GM19372 (cell line): ENCODE data around the gene TECPR2.
A peak's percentile ranks its signal among the peaks of the same experiment; 100 is the strongest.

ENCODE experiments used
- ATAC-seq: cut with Tn5 transposase; IDR thresholded peaks from one replicate; pipeline ENCODE4 v1.9.1; 2021; ENCODE audit warnings: mild to moderate bottlenecking, low read depth, moderate library complexity; ENCODE audit not compliant: unreplicated experiment

Gene TECPR2, protein sequence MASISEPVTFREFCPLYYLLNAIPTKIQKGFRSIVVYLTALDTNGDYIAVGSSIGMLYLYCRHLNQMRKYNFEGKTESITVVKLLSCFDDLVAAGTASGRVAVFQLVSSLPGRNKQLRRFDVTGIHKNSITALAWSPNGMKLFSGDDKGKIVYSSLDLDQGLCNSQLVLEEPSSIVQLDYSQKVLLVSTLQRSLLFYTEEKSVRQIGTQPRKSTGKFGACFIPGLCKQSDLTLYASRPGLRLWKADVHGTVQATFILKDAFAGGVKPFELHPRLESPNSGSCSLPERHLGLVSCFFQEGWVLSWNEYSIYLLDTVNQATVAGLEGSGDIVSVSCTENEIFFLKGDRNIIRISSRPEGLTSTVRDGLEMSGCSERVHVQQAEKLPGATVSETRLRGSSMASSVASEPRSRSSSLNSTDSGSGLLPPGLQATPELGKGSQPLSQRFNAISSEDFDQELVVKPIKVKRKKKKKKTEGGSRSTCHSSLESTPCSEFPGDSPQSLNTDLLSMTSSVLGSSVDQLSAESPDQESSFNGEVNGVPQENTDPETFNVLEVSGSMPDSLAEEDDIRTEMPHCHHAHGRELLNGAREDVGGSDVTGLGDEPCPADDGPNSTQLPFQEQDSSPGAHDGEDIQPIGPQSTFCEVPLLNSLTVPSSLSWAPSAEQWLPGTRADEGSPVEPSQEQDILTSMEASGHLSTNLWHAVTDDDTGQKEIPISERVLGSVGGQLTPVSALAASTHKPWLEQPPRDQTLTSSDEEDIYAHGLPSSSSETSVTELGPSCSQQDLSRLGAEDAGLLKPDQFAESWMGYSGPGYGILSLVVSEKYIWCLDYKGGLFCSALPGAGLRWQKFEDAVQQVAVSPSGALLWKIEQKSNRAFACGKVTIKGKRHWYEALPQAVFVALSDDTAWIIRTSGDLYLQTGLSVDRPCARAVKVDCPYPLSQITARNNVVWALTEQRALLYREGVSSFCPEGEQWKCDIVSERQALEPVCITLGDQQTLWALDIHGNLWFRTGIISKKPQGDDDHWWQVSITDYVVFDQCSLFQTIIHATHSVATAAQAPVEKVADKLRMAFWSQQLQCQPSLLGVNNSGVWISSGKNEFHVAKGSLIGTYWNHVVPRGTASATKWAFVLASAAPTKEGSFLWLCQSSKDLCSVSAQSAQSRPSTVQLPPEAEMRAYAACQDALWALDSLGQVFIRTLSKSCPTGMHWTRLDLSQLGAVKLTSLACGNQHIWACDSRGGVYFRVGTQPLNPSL (N-terminal part only)

DNA sequence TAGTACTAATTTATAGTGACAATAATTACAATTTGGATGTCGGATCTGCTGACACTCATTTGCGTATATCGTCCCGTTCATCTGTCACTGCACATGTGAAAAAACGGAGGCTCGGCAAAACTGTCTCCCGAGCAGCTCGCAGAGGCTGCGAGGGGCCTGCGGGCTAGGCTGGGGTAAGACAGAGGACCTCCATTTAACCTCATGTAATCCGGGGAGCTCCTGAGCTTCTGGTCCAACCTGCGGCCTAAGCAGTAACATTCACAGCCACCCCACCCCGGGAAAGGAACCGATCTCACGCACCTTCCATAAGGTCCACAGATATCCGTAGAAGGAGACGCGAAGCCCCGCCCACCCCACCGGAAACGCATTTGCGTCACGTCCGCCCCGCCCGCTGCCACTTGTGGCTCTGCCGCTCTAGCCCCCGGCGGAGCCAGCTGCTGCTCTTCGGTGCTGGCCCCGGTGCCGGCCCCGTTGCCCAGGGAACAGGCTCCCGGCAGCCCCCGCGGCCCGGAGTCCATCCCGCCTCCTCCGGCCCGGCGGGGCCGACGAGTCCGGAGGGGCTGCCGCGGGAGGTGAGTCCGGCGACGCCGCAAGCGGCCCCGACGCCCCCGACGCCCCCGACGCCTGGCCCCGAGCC is at the start of gene TECPR2, which contains the start of gene CINP:
TSS of gene TECPR2 (plus strand) at position 397 of the 637 bp plus-strand sequence. CDS start 13,781 bp downstream, outside the sequence.
TSS of gene CINP (minus strand) at position 346 of the 637 bp plus-strand sequence. CDS start at position 307, 39 bp downstream.
- ATAC-seq: peak; percentile 88

DNA sequence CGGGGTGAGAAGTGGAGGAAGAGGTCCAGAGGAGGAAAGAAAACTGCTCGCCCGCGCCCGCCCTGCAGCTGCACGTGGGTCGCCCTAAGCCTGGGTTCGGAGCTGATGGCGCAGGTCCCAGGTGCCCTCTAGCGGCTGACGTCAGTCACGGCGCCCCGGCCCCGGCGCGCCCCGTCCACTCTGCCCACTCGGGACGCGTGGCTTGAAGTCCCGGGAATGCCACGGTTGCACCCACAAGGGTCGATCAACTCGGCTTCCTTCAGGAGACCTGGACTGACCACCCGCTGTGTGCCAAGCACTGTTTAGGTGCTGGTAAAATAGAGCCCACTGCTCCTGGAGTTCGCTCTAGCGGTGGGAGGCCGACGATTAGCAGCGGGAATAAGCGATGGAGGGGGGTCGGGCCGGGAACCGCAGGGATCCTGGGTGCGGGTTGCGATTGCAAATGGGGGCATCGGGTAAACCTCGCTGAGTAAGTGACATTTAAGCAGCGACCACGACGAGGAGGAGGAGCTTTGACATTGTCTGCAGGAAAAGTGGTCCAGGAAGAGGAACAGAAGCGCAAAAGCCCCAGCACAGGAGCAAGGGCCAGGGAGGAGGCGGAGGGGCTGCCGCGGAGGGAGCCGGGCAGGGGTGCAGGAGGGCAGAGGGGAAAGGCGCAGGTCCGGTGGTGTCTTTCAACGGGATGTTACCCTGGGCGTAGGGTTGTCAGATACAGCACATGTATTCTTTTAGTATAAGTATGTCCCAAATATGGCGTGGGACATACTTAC is 48.3 kb upstream of the TECPR2 start:
- peak; percentile 40 for ATAC-seq

DNA sequence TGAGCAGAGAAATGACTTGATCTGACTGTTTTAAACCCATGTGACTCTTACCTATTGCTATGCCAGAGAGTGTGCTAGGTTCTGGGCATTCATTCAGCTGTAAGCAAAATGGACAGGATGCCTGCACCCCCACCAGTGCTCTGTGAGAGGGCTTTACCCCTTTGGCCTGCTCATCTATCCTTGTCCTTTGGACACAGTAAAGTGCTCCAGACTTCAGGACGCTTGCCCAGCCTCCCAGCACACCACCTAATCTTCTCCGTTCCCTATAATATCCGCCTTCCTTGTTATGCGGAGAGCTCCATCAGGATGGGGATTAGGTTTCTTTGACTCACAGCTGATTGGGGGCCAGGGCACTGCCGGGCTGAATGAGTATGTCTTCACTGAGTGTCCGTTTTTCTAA is 47.6 kb upstream of the TECPR2 start:
- ATAC-seq: no peak

DNA sequence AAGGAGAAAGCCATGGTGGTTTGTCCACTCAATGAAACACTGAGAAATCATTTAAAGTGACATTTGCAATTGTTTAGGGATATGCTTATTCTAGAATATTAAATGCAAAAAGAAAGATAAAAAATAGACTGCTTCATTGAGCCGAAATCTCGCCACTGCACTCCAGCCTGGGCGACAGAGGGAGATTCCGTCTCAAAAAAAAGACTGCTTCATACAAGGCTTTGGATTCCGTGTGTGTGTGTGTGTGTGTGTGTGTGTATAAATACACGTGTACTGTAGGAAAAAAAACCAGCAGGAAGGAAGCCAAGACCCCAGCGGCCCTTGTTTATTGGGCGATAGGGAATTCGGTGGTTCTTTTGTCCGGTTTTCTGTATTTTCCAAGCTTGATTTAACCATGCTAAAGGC is 46.4 kb upstream of the TECPR2 start:
- ATAC-seq: no peak

DNA sequence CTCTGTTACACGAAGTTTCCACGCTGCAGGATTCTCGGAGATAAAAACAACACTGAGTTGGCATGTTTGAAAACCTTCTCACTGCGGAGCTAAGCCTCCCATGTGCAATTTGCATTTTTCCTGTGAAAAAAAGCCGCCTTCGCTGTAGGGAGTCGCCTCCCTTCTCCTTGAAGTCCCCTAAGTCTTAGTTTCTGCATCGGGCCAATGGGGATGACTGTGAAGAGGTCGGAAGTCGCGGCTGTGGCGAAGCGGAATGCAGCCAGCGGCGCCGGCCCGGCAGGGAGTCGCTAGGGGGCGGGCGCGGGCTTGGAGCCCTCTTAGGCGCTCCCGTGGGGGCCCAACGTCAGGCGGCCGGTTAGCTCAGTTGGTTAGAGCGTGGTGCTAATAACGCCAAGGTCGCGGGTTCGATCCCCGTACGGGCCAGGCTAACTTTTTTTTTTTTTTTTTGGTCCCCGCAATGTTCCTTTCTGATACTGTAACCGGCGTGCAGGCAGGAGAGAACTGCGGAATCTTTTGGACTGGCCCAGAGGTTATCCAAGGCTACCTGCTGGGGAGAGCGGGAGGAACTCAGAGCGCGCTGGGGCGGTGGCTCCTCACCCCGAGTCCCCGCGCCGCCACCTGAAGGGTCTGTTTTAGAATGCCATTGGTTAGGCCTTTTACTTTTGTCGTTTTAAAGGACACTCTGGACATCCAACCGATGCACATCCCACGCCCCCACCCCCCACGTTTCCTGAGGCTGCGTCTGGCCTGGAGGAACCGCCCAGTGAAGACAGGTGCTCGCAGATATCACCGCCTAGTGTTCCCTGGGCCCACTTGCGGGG is 45.8 kb upstream of the TECPR2 start:
- ATAC-seq: peak; percentile 59

DNA sequence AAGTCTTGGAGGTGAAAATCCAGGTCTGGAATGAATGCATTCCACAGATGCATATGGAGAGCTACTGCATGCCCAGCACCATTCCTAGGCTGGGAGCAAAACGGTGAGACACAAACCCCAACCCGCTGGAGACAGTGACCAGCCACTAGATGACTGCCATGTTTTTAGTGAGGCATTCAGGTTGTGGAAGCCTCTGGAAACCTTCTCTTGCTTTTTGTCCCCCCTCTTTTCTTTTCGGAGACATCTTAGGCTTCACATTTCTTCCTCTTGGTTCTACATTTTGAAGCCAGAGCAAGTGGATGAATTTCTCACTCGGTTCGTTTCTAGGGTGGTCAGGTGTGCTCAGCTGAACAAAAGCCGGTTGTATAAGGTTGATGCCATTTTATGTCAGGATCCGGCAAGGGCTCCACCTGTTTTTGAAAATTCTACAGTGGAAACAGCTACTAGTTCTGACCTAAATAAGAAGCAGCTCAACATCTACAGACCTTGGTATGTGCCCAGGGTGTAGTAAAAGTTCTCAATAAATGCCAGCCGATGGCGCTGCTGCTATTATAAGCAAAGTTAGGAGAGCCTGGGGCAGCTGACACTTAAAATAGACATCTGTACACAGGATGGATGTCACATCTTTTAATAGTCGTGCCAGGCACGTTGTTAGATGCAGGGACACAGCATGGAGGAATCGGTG is 45.0 kb upstream of the TECPR2 start:
- no peak for ATAC-seq

DNA sequence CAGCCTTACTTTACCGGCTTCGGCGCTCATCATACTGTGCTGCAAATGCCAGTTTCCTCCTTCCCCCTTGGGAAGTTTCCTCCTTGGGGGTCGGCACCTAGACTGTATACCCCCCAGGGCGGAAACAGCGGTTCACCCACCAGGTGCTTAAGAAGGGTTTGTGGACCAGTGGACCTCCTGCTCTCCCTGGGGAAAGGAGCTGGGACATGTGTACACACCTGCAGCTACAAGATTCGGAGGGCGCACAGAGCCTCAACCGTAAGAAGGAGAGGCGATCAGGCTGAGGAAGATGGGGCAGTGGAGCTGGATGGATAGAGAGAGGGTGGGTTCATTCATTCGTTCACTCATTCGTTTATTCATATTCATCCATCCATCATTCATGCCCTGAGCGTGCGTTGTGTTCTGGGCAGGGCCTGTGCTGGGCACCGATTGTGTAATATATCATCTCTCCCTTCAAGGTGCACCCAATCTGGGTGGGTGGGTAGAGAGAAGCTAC is 43.9 kb upstream of the TECPR2 start:
- no peak for ATAC-seq

DNA sequence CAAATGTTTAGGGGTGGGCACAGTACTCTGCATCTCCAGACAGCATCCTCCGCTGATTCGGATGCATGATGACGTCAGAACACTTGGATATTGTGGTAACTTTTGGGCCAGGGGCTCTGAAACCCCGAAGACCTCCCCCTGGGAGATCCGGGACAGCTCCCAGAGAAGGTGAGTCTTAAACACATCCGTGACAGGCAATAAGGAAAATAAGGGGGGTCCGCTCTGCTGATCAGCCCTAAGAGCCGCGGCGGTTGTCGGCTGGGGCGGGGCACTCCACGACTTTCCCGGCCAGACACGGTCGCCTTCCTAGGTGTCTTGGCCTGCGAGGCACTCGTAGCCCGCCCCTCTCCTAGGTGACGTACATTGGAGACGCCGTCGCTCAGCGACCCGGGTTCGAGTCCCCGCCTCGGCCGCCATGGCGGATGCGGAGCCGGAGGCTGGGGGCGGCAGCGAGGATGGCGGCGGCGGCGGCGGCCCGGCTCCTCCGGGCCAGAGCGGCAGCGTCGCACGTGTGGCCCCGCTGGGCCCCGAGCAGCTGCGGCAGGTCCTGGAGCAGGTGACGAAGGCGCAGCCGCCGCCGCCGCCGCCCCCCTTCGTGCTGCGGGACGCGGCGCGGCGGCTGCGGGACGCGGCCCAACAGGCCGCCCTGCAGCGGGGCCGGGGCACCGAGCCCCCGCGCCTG is 43.2 kb upstream of the TECPR2 start, which contains the start of gene ZNF839:
TSS of gene ZNF839 (plus strand) at position 396 of the 682 bp plus-strand sequence. CDS start at position 416, 20 bp downstream.
- ATAC-seq: peak; percentile 47

DNA sequence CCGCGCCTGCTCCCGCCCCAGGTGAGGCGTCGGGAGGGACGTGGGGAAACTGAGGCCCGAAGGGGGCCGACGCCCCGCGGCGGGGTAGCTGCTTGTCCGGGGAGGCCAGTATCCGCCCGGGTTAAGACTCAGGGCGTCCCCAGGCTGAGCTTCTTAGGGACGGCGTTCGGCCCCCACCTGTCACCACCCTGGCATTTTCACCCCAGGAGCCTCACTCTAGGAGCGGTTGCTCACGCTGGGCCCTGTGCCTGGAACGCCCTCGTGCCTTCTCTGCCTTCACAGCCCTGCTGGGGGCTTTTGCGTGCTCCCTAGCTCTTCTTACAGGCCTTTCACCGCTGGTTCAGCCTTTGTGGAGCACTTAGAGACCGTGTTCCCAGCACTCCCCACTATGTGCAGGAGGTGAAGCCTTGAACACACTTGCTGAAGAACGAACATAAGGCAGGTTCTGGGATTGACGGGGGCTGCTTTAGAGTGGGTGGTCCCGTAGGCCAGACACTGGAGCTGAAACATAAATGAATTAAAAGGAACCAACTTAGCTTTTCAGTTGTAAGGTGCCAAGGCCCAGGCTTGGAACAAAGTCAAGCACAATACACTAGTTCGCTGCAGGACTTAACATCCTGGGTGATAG is 42.6 kb upstream of the TECPR2 start:
- peak; percentile 22 for ATAC-seq

DNA sequence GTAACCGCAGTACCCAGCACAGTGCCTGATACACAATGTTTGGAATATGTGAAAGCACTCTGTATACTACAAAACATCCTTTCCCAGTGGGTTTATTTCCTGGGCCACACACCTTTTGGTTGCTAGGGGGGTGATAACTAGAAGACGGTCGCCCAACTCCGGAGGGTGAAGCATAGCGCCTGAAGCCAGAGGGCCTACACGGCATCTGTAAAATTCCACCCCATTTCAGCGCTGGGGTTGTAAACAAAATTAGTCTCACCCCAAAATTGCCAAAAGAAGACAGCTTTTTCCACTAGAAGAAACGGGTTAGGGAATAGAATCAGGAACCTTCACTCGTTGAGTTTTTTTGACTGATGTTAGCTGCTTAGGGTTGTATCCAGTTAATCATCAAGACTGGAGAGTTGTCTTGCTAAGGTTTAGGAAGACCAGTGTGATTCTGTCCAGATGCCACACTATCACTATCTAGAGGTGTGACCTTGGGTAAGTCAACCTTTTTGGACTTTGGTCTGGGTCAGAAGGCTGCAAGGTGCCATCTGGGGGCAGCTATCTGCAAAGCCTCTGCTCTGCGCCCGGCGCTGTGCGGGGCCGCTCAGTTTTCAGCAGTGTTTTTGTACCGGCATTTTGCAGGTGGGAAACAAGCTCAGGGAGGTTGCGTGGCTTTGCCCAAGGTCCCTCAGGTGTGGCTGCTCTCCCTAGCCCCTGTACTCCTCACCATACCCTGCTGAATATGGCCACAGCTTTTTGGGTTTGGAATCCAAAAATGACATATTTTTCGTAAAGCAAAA is 41.9 kb upstream of the TECPR2 start:
- ATAC-seq: no peak

DNA sequence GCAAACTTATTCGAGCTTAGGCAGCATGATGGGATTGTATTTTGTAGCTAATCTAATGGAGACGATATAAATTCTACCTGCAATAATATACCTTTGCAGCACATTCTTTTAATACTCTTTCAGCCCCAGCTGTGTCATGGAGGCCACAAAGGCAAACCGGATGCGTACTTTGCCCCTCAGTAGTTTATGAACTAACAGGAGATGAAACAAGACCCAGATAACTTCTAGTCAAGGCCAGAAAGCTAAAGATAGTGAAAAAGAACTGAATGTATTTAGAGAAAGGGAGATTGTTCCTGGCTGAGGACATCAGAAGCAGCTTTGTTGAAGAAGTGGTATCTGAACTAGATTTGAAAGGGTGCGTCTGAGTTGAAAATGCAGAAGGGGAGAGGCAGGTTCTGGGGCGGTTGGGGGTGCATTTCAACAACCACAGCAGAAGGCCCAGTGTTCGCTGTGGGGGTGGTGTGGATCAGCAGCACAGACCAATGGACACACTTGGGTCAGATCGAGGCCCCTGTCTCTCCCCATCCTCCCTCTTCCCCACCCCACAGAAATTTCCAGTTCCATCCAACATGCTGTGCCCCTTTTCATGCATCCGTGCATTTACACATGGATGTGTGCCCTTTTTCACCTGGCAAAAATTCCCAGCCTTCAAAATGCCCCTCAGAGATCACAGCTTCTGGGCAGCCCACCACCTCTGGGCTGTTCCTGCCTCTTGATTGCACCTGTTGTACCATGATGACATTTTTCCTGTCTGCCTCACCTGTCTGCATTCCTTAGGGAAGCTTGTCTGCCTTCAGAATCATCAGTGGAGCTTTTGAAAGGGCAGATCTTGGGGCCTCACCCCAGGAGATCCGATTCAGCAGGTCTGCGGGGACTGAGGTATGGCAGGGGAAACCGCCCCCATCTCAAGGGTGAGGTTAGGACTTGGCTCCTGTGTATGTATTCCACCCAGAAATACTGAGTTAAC is 41.0 kb upstream of the TECPR2 start:
- ATAC-seq: no peak

DNA sequence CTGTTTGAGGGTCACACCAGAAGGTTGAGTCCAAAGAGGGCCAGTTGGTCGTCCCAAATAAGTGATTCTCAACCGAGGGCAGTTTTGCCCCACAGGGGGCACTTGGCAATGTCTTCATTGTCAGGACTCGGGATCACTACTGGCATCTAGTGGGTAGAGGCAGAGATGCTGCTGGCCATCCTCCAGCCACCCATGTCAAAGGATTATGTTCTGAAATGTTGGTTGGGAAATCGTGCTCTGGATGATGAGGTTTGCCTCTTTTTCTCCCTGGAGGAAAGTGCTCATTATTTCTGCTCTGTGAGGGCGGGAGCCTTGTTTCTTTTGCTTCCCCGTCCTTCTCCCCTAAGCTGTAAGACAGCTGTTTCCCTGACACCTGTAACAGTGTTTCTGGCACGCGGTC is 39.6 kb upstream of the TECPR2 start:
- ATAC-seq: no peak

DNA sequence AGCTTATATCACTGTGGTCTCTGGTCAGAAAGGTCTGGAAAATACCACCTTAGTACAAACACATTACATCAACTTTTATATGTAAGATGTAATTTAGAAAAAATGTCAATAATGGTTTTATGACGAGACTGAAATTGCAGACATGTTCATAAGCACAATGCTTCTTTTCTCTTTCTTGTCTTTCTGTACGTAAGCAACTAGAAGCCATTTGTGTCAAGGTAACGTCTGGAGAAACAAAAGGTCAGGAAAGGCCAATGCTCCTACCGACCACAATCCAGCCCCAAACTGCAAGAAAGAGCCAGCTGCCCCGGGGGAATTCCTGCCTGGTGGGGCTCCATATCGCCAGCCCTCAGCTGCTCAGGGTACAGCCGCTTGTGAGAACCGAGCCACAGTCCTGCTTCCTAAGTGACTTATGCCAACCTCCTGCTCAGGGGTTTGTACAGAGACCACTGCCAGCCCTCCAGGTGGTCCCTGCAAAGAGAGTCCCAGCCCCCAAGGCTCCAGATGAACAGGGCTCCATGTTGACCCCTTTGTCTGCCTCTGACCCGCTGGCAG is 36.9 kb upstream of the TECPR2 start:
- ATAC-seq: no peak

DNA sequence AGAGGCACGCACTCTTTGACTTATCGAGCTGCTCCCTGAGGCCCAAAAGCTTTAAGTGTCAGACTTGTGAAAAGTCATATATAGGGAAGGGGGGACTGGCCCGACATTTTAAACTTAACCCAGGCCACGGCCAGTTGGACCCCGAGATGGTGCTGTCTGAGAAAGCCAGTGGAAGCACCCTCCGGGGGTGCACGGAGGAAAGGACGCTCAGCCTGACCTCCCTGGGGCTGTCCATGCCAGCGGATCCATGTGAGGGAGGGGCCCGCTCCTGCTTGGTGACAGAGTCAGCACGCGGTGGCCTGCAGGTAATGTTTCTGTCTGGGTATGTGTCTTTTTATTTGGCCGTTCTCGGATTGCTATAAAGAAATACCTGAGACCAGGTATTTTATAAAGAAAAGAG is 36.2 kb upstream of the TECPR2 start:
- no peak for ATAC-seq
